HG02571 (cell line): ENCODE measurements around the gene NONO.
"Not testable (repeated sequence)": the region's sequence is repeated elsewhere in the genome, so short reads cannot be mapped to it uniquely, and the experiment has no call there.

Experiments
- ATAC-seq: cut with Tn5 transposase; IDR thresholded peaks from one replicate; pipeline ENCODE4 v1.9.1; 2021; ENCODE audit warnings: mild to moderate bottlenecking, moderate library complexity; ENCODE audit not compliant: unreplicated experiment

Gene NONO

DNA sequence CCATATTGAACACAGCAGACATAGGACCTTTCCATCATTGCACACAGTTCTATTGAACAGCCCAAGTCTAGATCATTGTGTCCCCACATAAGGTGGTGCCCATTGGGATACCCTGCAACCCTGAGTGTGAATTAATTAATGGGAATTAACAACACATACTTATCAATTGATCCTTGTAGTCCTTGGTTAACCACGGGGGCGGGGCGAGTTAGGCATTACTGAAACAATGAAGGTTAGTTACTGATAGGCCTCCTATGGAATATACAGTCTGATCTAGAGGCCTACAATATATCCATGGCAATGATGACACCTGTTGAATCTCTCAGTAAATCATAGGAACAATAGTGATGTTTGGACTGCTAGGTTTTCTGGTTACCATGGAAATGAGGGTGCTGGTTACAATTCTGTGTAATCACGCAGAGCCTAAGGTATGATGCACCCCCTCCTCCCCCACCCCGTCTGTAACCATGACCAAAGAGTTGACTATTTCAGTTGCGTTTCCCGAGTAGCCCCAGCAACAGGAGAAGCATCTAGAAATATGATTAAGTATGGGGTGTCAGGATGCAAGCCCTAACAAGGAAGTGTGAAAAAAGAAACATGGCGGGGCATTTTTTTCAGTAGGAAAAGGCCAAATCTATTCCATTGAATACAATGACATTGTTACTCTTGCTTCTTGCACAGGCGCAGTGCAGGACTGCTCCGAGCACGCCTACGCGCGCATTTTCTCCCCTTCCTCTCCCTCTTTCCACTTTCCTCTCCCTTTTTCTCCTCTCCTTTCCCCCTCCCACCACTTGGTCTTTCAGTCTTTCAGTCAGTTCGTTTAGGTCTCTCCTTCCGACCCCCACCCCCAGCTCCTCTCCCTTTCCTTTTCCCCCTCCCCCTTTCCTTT, 677 bp upstream of the NONO start:
- ATAC-seq, result peak; percentile 23

- ATAC-seq, result no peak
Measured at GRCh38 chrX:71285929-71286328, 2.5 kb downstream of the NONO start.

- ATAC-seq, result no peak
Measured at GRCh38 chrX:71291381-71291780, 7.9 kb downstream of the NONO start.

DNA sequence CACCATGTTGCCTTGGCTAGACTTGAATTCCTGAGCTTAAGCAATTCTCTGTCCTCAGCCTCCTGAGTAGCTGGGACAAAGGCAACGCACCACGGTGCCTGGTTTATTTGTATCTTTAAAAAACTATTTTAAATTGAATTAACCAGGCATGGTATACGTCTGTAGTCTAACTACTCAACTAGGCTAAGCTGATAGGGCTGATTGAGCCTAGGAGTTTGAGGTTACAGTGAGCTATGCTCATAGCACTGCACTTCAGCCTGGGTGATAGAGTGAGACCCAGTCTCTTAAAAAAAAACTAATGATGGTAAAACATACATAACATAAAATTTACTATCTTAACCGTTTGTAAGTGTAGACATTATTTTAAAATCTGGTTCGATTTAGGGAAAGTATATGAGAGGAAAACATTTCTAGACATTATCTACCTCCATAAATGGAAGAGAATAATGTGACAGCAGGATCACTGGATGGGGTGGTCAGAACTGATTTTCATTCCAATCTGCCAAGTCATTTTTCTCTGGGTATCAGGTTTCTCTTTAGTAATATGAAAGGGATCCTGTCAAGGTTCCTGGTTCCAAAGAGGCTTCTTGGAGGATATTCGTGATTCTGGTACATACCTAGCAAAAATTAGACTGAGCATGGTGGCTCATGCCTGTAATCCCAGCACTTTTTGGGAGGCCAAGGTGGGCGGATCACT, 9.4 kb downstream of the NONO start:
- no peak for ATAC-seq

DNA sequence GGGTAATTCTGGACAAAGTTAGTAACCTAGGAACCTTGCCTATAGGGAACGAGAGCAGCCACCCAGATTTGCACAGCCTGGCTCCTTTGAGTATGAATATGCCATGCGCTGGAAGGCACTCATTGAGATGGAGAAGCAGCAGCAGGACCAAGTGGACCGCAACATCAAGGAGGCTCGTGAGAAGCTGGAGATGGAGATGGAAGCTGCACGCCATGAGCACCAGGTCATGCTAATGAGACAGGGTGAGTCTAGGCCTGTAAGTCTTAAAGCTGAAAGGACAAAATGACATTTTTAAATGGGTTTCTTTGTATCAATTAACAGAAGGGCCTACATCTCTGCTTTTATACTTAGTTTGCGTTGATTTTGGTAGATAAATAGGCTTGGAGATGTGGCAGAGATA, 13.4 kb downstream of the NONO start:
- no peak for ATAC-seq

- no peak for ATAC-seq
Measured at GRCh38 chrX:71298119-71298518, 14.7 kb downstream of the NONO start.

DNA sequence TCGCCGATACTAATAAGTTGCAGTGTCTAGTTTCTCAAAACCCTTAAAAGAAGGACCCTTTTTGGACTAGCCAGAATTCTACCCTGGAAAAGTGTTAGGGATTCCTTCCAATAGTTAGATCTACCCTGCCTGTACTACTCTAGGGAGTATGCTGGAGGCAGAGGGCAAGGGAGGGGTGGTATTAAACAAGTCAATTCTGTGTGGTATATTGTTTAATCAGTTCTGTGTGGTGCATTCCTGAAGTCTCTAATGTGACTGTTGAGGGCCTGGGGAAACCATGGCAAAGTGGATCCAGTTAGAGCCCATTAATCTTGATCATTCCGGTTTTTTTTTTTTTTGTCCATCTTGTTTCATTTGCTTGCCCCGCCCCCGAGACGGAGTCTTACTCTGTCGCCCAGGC, 16.6 kb downstream of the NONO start:
- ATAC-seq, result not testable (repeated sequence)

- not testable (repeated sequence) for ATAC-seq
Measured at GRCh38 chrX:71300495-71300894, 17.1 kb downstream of the NONO start.

GRCh38 chrX:71301195-71301924, 17.9 kb downstream of the NONO start, which contains the start of gene ITGB1BP2:
Gene ITGB1BP2 (plus strand): TSS chrX:71301750. CDS start chrX:71301807, 57 bp downstream.
- no peak for ATAC-seq

GRCh38 chrX:71302461-71303213, 19.2 kb downstream of the NONO start:
- ATAC-seq, result no peak

- ATAC-seq, result no peak
Measured at GRCh38 chrX:71304561-71304960, 21.1 kb downstream of the NONO start.

- ATAC-seq, result no peak
Measured at GRCh38 chrX:71315917-71316316, 32.5 kb downstream of the NONO start.

DNA sequence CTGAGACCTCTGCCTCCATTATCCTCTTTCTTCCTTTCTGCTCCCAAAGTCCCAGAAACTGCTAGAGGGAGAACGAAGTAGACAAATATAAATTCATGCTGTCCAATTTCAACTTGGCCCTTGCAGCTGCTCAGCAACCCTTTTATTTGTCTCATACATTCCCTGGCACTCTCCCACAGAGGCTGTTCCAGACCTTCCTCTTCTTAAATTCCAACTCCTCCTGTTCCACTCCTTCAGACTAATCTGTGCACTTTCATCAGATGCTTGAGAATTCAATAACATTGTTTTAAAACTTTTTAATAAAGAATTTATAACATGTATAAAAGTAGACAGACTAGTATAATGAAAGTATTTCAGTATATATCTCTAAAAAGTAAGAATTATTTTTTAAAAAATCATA, 33.5 kb downstream of the NONO start:
- ATAC-seq, result not testable (repeated sequence)

DNA sequence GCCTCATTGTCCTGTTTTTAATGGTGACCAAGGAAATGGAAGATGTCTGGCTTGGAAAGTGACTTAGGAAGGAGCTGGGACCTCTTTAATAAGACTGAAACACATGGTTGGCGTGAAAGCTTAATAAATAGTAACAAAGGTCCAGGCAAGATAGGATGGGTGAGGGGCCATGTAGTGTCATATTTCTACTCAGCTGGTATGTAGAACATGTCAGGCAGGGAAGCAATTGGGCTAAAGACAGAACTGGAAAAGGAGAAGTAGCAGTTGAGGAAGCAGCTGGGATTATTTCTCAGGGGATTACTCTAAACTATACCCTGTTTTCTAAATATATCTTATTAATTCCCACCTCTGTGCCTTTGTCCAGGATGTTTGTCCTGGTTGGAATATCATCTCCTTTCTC, 36.7 kb downstream of the NONO start:
- ATAC-seq, result no peak

DNA sequence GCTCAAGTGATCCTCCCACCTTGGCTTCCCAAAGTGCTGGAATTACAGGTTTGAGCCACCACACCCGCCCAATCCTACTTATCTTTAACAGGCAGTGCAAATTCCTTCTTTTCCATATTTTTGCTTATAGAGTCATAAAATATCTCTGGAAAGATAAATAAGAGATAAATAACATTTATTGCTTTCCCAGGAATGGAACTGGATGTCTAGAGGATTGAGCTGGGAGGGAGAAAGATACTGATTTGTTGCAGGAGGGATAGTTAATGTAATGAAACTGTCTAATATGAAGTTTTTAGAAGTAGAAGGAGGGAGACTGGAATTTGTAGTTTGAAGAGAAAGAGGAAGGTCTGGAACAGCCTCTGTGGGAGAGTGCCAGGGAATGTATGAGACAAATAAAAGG, 38.3 kb downstream of the NONO start:
- ATAC-seq, result no peak

DNA sequence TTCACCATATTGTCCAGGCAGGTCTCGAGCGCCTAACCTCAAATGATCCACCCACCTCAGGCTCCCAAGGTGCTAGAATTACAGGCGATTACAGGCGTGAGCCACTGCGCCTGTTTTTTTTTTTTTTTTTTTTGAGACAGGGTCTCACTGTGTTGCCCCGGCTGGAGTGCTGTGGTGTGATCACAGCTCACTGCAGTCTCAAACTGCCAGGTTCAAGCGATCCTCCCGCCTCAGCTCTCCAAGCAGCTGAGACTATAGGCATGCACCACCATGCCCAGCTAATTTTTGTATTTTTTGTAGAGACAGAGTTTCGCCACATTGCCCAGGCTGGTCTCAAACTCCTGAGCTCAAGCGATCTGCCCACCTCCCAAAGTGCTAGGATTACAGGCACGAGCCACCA, 41.0 kb downstream of the NONO start:
- ATAC-seq, result not testable (repeated sequence)

GRCh38 chrX:71326394-71326793, 43.0 kb downstream of the NONO start:
- ATAC-seq, result no peak

DNA sequence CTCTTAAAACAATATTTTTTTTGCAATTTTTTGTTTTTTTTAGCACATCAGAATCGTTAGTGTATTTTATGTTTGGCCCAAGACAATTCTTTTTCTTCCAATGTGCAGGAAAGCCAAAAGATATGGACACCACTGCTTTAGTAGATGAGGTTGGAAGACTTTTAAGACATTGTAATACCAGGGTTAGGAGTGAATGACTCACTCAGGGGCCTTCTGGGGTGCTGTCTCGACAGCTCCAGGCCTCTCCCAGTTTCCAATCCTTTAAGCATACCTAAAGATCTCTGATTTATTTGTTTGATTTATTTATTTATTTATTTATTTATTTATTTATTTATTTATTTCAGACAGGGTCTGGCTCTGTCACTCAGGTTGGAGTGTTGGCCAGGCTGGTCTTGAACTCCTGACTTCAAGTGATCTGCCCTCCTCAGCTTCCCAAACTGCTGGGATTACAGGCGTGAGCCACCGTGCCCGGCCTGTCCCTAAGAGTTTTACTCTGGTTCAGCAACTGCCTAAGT, 65.8 kb downstream of the NONO start:
- not testable (repeated sequence) for ATAC-seq

GRCh38 chrX:71349867-71350266, 66.4 kb downstream of the NONO start:
- ATAC-seq, result not testable (repeated sequence)
